Common myeloid progenitor, CD34-positive (primary cell): ENCODE data around the gene TLL2.

Experiments
- CTCF ChIA-PET: fragments of 350-600 bp; sonication (Branson Sonifier 250); formaldehyde crosslinking; loops from one replicate; lab custom pipeline; 2021; ENCODE audit warnings: antibody characterized with exemption; lab: Charles Lee
- POLR2A ChIA-PET: fragments of 350-600 bp; sonication (Branson Sonifier 250); formaldehyde crosslinking; loops from one replicate; lab custom pipeline; 2021; ENCODE audit warnings: antibody characterized with exemption; lab: Charles Lee
- DNase-seq, 3 donors: peaks; one replicate each; pipeline versions ENCODE4 v3.0.0 to v3.0.0-alpha.2; 2013
- H3K27ac ChIP-seq, 2 experiments: 1 replicate in 1 of 2; 2 replicates in 1 of 2; pipeline ENCODE4 v1.7.0; 2013; ENCODE audit warnings: inconsistent platforms in 2 of 2, low read length in 2 of 2, mild to moderate bottlenecking in 2 of 2, low read depth in 1 of 2, moderate library complexity in 1 of 2; ENCODE audit not compliant: severe bottlenecking in 2 of 2, insufficient read depth in 1 of 2, poor library complexity in 1 of 2
- H3K27me3 ChIP-seq, 5 experiments: replicated peaks in 2 of 5; 1 replicate in 3 of 5; 2 replicates in 2 of 5; pipeline versions ENCODE4 v1.6.1 to v1.7.0; 2013; ENCODE audit warnings: low read length in 4 of 5, mild to moderate bottlenecking in 2 of 5, moderate library complexity in 2 of 5, inconsistent platforms in 1 of 5; ENCODE audit not compliant: insufficient read depth in 5 of 5, control insufficient read depth in 4 of 5
- H3K36me3 ChIP-seq, 4 experiments: 1 replicate in 2 of 4; 2 replicates in 2 of 4; pipeline versions ENCODE4 v1.6.1 to v1.7.0; 2013; ENCODE audit warnings: low read length in 3 of 4, control low read depth in 1 of 4, mild to moderate bottlenecking in 1 of 4; ENCODE audit not compliant: control insufficient read depth in 4 of 4, insufficient read depth in 4 of 4
- H3K4me1 ChIP-seq, 4 experiments: 1 replicate in 3 of 4; 2 replicates in 1 of 4; pipeline versions ENCODE4 v1.6.1 to v1.7.1; 2013; ENCODE audit warnings: low read length in 3 of 4, mild to moderate bottlenecking in 3 of 4, control low read depth in 1 of 4, inconsistent platforms in 1 of 4, moderate library complexity in 1 of 4; ENCODE audit not compliant: control insufficient read depth in 4 of 4, insufficient read depth in 4 of 4; ENCODE audit errors: control extremely low read depth in 1 of 4
- H3K4me3 ChIP-seq, 7 experiments: 1 replicate in 4 of 7; 2 replicates in 3 of 7; pipeline versions ENCODE4 v1.5.1 to v1.7.0; 2013; ENCODE audit warnings: mild to moderate bottlenecking in 7 of 7, low read length in 6 of 7, moderate library complexity in 6 of 7, inconsistent platforms in 2 of 7, low read depth in 2 of 7, control low read depth in 1 of 7; ENCODE audit not compliant: insufficient read depth in 4 of 7, control insufficient read depth in 1 of 7; ENCODE audit errors: extremely low read depth in 1 of 7
- H3K9me3 ChIP-seq, 5 experiments: 1 replicate in 4 of 5; 2 replicates in 1 of 5; pipeline versions ENCODE4 v1.6.1 to v1.7.1; 2013; ENCODE audit warnings: low read length in 4 of 5, mild to moderate bottlenecking in 2 of 5, inconsistent platforms in 1 of 5, low read depth in 1 of 5, moderate library complexity in 1 of 5; ENCODE audit not compliant: control insufficient read depth in 4 of 5, insufficient read depth in 2 of 5; ENCODE audit errors: control extremely low read depth in 1 of 5
- WGBS: methylation state at CpG from one replicate; pipeline ENCODE4 v1.1.5; 2013; ENCODE audit not compliant: insufficient coverage; 5-methylcytosine and 5-hydroxymethylcytosine counted together

TLL2 gene

GRCh38 chr10:96509017-96509641 is 4.6 kb downstream of the TLL2 start:
- Histone ChIP-seq H3K27ac (no peak overlapping the region), H3K4me3 (no peak overlapping the region), H3K4me1 (peaks cover 0 to 20% (median 19%) of the 10 kb centered on the region in 4 experiments), H3K36me3 (no peaks in the 10 kb centered on the region), H3K27me3 (peaks cover 0 to 35% (median 20%) of the 10 kb centered on the region in 5 experiments), H3K9me3 (no peaks in the 10 kb centered on the region)
- ChIA-PET POLR2A (no interaction called here), CTCF (interaction anchor here (2.0 to 4.2 kb wide), 2 partner anchors 12 to 113 kb away, joined by 6 to 26 read pairs; no protein-coding TSS in a partner anchor)
- DNase-seq, result no peak
- 100% methylated on average over 3 of the region's 3 CpGs for WGBS

DNA sequence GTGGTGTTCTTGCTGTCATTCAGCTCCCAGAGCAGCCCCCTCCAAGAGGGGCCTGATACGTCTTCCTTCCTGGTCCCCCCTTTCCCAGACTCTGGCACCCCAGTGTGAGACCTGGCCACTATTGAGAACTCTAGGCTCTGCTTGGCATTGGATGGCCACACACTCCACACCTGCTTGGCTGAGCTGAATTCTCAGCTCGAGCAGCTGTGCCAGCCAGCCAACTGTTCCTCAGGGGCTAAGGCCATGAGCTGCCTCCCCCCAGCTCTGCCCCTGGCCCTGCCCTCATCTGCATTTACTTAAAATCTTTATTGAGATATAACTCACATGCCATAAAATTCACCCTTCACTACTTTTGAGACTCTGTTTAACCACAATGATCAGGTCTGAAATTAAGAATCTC is 6.7 kb downstream of the TLL2 start:
- no peaks in the 10 kb centered on the region for H3K9me3 ChIP-seq
- 94% methylated on average over 2 of the region's 2 CpGs for WGBS
- no peak overlapping the region for H3K4me3 ChIP-seq
- no peak overlapping the region for H3K27ac ChIP-seq
- H3K36me3 ChIP-seq, result no peaks in the 10 kb centered on the region
- CTCF ChIA-PET, result interaction anchor here (2.0 kb wide), 1 partner anchor 110 kb away, joined by 6 read pairs; no protein-coding TSS in a partner anchor
- peaks cover 0 to 15% (median 9%) of the 10 kb centered on the region in 5 experiments for H3K27me3 ChIP-seq
- H3K4me1 ChIP-seq, result no peaks in the 10 kb centered on the region
- POLR2A ChIA-PET, result no interaction called here
- DNase-seq, result no peak

GRCh38 chr10:96505150-96506136 is 8.3 kb downstream of the TLL2 start:
- CTCF ChIA-PET, result no interaction called here

GRCh38 chr10:96502561-96503282 is 11.0 kb downstream of the TLL2 start:
- WGBS, result 89% methylated on average over 7 of the region's 7 CpGs
- peaks cover 0 to 7% (median 0%) of the 10 kb centered on the region in 5 experiments for H3K27me3 ChIP-seq

More at GRCh38 chr10:96505150-96506136, 8.3 kb downstream of the TLL2 start:
- POLR2A ChIA-PET, result no interaction called here
- H3K4me3 ChIP-seq, result no peak overlapping the region
- no peaks in the 10 kb centered on the region for H3K36me3 ChIP-seq
- H3K4me1 ChIP-seq, result no peaks in the 10 kb centered on the region
- no peak overlapping the region for H3K27ac ChIP-seq
- no peaks in the 10 kb centered on the region for H3K9me3 ChIP-seq
- H3K27me3 ChIP-seq, result peaks cover 0 to 6% (median 0%) of the 10 kb centered on the region in 5 experiments
- WGBS, result 98% methylated on average over 8 of the region's 12 CpGs
- DNase-seq, result no peak

GRCh38 chr10:96501985-96502384 is 11.7 kb downstream of the TLL2 start:
- Histone ChIP-seq H3K36me3 (no peaks in the 10 kb centered on the region), H3K4me3 (no peak overlapping the region), H3K4me1 (no peaks in the 10 kb centered on the region), H3K9me3 (no peaks in the 10 kb centered on the region), H3K27me3 (peaks cover 0 to 5% (median 0%) of the 10 kb centered on the region in 5 experiments), H3K27ac (no peak overlapping the region)
- WGBS, result 89% methylated on average over 4 of the region's 4 CpGs
- DNase-seq, result no peak
- ChIA-PET POLR2A (no interaction called here), CTCF (interaction anchor here (2.6 to 3.0 kb wide), 2 partner anchors 9 to 12 kb away, joined by 10 to 14 read pairs; partner anchors contain the start of gene TLL2)

More at GRCh38 chr10:96502561-96503282, 11.0 kb downstream of the TLL2 start:
- no peaks in the 10 kb centered on the region for H3K9me3 ChIP-seq
- DNase-seq, result no peak
- ChIA-PET POLR2A (no interaction called here), CTCF (interaction anchor here (0.6 to 3.0 kb wide), 3 partner anchors 8 to 131 kb away, joined by 3 to 14 read pairs (median 10); partner anchors contain the start of gene TLL2)
- no peak overlapping the region for H3K27ac ChIP-seq
- H3K4me1 ChIP-seq, result no peaks in the 10 kb centered on the region
- H3K4me3 ChIP-seq, result no peak overlapping the region
- no peaks in the 10 kb centered on the region for H3K36me3 ChIP-seq

DNA sequence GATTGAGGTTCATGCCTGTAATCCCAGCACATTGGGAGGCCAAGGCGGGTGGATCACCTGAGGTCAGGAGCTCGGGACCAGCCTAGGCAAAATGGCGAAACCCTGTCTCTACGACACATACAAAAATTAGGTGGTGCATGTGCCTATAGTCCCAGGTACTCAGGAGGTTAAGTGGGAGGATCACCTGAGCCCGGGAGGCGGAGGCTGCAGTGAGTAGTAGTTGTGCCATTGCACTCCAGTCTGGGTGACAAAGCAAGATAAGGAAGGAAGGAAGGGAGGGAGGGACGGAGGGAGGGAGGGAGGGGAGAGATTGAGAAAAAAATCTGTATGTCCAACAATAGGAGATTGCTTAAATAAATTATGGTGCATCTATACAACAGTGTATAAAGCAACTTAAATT is 13.2 kb downstream of the TLL2 start:
- no peak for DNase-seq
- no peaks in the 10 kb centered on the region for H3K36me3 ChIP-seq
- H3K9me3 ChIP-seq, result no peaks in the 10 kb centered on the region
- H3K27ac ChIP-seq, result no peak overlapping the region
- POLR2A ChIA-PET, result no interaction called here
- H3K4me1 ChIP-seq, result no peaks in the 10 kb centered on the region
- CTCF ChIA-PET, result interaction anchor here (2.6 kb wide), 1 partner anchor 10 kb away, joined by 10 read pairs; no protein-coding TSS in a partner anchor
- no peak overlapping the region for H3K4me3 ChIP-seq
- H3K27me3 ChIP-seq, result peaks cover 0 to 3% (median 0%) of the 10 kb centered on the region in 5 experiments
- 33% methylated on average over 3 of the region's 7 CpGs for WGBS
